ENCODE data around the gene ZMAT3.

- no peak for TF ChIP-seq ELK1 (IDR thresholded peaks at IDR 0.05; ENCODE audit: borderline replicate concordance, low read depth, low read length)
- TF ChIP-seq FOS (IDR thresholded peaks at IDR 0.05; ENCODE audit: low read depth, low read length), result no peak
- no peak for TF ChIP-seq CTCF (conservative IDR thresholded peaks at IDR 0.05; ENCODE audit: low read depth, low read length)
Measured at GRCh38 chr3:179067291-179067690, 4.3 kb downstream of the ZMAT3 start.

All from IMR-90 (cell line).